ENCODE data around the gene RGS6.

Gene RGS6

DNA sequence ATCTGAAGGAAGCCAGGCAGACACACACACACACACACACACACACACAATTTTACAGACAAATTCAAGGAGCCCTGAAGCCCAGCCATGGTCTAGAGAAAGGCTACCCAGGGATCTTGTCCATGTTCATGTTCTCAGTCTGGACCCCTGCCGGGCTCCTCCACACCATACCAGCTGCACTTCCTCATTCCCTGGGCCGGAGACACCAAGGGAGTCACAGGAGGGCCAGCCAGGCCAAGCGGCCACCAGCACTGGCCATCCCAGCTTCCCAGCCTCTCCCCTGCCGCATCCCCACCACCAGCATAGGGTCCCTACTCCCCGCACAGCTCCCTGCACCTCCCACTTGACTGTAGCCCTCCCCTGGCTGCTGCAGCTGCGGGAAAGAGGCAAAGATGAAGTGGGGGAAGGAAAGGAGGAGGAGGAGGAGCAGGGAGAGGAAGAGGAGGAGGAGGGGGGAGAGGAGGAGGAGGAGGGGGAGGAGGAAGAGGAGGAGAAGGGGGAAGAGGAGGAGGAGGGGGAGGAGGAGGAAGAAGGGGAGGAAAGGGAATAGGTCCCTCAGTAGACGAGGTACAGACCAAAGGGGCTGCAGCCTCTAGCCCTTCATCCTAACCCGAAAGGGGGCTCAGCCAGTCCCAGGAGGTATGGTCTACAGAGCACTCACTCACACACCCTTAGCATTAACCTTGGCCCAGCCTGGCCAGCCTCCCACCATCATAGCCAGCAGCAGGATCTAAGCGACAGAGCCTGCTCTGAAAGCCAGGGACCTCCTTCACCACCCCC lies 668.5 kb downstream of the RGS6 start:
- peak in 1 of 2 donors; percentile 32 for DNase-seq
- intact Hi-C loops (cut with DNase I; ENCODE audit: low total_unique reads) = no loop called here
- Histone ChIP-seq H3K9me3 (no peaks in the 10 kb centered on the region), H3K4me3 (no peak overlapping the region), H3K27ac (no peak overlapping the region), H3K36me3 (no peaks in the 10 kb centered on the region), H3K27me3 (peaks cover 0 to 12% of the 10 kb centered on the region in 2 donors), H3K4me1 (no peaks in the 10 kb centered on the region)
- TF ChIP-seq, protein P1, sequence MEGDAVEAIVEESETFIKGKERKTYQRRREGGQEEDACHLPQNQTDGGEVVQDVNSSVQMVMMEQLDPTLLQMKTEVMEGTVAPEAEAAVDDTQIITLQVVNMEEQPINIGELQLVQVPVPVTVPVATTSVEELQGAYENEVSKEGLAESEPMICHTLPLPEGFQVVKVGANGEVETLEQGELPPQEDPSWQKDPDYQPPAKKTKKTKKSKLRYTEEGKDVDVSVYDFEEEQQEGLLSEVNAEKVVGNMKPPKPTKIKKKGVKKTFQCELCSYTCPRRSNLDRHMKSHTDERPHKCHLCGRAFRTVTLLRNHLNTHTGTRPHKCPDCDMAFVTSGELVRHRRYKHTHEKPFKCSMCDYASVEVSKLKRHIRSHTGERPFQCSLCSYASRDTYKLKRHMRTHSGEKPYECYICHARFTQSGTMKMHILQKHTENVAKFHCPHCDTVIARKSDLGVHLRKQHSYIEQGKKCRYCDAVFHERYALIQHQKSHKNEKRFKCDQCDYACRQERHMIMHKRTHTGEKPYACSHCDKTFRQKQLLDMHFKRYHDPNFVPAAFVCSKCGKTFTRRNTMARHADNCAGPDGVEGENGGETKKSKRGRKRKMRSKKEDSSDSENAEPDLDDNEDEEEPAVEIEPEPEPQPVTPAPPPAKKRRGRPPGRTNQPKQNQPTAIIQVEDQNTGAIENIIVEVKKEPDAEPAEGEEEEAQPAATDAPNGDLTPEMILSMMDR (IDR thresholded peaks at IDR 0.05) = no peak

DNA sequence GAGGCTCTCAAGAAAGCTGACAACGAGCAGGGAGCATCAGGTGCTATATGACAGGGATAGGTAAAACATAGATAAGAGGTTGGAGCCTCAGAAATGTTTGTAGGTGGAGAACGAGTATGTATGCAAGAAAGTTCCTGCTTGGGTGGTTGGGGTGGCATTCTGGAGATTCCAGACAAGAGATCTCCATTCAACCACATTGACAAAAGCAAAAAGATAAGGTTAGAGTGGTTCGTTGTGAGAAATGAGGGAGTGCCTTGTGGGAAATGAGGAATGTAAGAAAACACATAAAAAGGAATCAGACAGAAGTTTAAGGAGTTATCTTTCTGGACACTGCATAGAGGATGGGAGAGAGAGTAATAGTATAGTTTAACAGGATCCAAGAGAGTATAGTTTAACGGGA lies 671.4 kb downstream of the RGS6 start:
- no peak for DNase-seq
- intact Hi-C loops (cut with DNase I; ENCODE audit: low total_unique reads) = no loop called here
- Histone ChIP-seq H3K4me3 (no peak overlapping the region), H3K27ac (no peak overlapping the region), H3K27me3 (peaks cover 0 to 3% of the 10 kb centered on the region in 2 donors), H3K9me3 (no peaks in the 10 kb centered on the region), H3K4me1 (no peaks in the 10 kb centered on the region), H3K36me3 (no peaks in the 10 kb centered on the region)
- TF ChIP-seq, protein P1 (IDR thresholded peaks at IDR 0.05) = no peak

DNA sequence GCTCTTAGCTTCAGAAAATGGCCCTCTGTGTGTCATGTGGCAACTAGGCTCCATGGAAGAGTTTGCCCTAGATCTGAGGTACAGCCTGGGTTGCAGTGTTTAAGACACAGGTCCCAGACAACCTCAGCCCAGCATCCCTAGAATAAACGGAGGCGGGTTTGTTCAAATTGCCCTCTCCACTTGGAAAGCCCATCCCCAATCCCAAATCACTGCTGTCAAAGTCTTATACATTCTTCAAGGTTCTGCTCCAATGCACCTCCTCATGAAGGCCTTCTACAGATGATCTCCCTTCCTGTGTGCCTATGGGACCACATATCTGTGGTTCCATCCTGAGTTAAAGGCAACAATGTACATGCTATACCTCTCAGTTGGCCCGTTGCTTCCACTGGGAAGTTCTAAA lies 671.9 kb downstream of the RGS6 start:
- Histone ChIP-seq H3K4me1 (no peaks in the 10 kb centered on the region), H3K4me3 (no peak overlapping the region), H3K27me3 (no peaks in the 10 kb centered on the region), H3K9me3 (no peaks in the 10 kb centered on the region), H3K27ac (no peak overlapping the region), H3K36me3 (no peaks in the 10 kb centered on the region)
- intact Hi-C loops (cut with DNase I; ENCODE audit: low total_unique reads) = no loop called here
- DNase-seq = no peak
- TF ChIP-seq, protein P1 (IDR thresholded peaks at IDR 0.05) = no peak

DNA sequence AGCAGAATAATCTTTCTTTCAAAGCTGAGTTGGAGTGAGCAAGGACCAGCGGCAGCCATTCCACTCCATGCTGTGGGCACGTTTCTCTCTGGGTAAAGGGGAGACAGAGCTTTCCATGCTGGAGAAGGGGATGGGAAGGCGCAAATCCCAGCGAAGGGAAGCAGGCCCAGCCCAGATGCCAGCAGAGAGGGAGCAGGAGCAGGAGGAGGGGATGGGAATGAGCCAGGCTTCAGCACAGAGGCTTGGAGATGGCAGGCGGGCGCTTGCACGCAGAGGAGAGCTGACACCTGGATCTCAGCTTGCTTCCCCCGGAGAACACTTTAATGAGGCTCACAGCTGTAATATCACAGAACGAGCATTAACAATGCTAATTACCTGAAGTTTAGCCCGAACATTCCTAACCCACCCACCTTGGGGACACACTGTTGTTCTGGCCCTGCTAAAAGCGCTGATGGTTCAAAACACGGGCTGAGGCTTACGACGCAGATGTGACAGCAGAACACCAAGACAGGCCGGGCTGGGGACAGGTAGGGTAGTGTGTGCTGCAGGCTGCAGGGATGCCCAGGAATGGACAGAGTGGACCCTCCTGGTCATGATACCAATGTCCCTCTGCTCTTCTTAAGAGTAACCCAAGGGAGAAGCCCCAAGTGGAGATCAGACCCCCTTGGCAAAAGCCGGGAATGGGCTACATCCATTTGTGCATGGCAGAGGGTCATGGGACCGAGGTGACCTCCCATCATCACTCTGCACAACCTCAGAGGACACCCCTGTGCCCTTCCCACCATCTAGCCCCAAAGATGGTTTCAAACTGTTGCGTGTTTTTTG lies 673.1 kb downstream of the RGS6 start:
- DNase-seq = no peak
- Histone ChIP-seq H3K27me3 (no peaks in the 10 kb centered on the region), H3K9me3 (no peaks in the 10 kb centered on the region), H3K4me3 (no peak overlapping the region), H3K4me1 (no peaks in the 10 kb centered on the region), H3K36me3 (no peaks in the 10 kb centered on the region), H3K27ac (no peak overlapping the region)
- TF ChIP-seq, protein P1 (IDR thresholded peaks at IDR 0.05) = no peak
- intact Hi-C loops (cut with DNase I; ENCODE audit: low total_unique reads) = no loop called here

DNA sequence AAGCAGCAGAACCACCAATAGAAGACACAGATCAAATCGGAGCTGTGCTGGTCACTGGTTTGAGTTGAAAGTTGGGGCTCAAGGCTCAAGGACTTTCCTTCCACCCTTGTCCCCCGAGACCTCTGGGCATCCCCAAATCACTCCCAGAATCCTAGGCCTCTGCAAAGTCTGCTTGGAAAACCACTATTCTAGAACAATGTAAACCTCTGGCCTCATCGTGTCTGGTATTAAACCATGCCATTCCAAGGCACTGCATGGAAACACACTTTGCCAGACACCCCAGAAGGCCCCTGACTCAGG lies 673.6 kb downstream of the RGS6 start:
- H3K4me3 ChIP-seq = no peak overlapping the region
- H3K9me3 ChIP-seq = no peaks in the 10 kb centered on the region
- intact Hi-C loops (cut with DNase I; ENCODE audit: low total_unique reads) = no loop called here
- H3K4me1 ChIP-seq = no peaks in the 10 kb centered on the region
- H3K36me3 ChIP-seq = no peaks in the 10 kb centered on the region
- DNase-seq = no peak
- no peaks in the 10 kb centered on the region for H3K27me3 ChIP-seq
- H3K27ac ChIP-seq = no peak overlapping the region
- TF ChIP-seq, protein P1 (IDR thresholded peaks at IDR 0.05) = no peak
